Sigmoid colon (tissue), 4 donors: ENCODE data around the gene FAM83B.

ENCODE experiments used
- CTCF ChIP-seq, 4 experiments: fragments of 450-650 bp in 3 of 4; fragments of 200-600 bp in 1 of 4; IDR thresholded peaks; one replicate each; pipeline ENCODE4 v1.5.1; 2016 to 2019; ENCODE audit warnings: antibody characterized with exemption in 4 of 4, mild to moderate bottlenecking in 3 of 4, moderate library complexity in 2 of 4
- EP300 ChIP-seq, 4 donors: sonication (generic); formaldehyde crosslinking; IDR thresholded peaks; one replicate each; pipeline ENCODE4 v1.6.1; 2017; ENCODE audit warnings: antibody characterized with exemption in 4 of 4
- POLR2AphosphoS5 ChIP-seq, 4 donors: sonication (generic); formaldehyde crosslinking; IDR thresholded peaks; one replicate each; pipeline ENCODE4 v1.6.1; 2017; ENCODE audit warnings: antibody characterized with exemption in 4 of 4

- TF ChIP-seq POLR2AphosphoS5 (IDR thresholded peaks at IDR 0.05) (no peak), CTCF (IDR thresholded peaks at IDR 0.05) (no peak), EP300 (IDR thresholded peaks at IDR 0.05) (no peak)
Observed at GRCh38 chr6:54813892-54814291, 32.7 kb upstream of the FAM83B start.
